ENCODE measurements around the gene NAV2. TPM values are rescaled to one million over a fixed set of nuclear protein-coding genes. Genes with fewer than 3 reads are reported as not detected.

The NAV2 gene
- total RNA-seq, 1 donor from 2014 or later = 11.1 TPM

DNA sequence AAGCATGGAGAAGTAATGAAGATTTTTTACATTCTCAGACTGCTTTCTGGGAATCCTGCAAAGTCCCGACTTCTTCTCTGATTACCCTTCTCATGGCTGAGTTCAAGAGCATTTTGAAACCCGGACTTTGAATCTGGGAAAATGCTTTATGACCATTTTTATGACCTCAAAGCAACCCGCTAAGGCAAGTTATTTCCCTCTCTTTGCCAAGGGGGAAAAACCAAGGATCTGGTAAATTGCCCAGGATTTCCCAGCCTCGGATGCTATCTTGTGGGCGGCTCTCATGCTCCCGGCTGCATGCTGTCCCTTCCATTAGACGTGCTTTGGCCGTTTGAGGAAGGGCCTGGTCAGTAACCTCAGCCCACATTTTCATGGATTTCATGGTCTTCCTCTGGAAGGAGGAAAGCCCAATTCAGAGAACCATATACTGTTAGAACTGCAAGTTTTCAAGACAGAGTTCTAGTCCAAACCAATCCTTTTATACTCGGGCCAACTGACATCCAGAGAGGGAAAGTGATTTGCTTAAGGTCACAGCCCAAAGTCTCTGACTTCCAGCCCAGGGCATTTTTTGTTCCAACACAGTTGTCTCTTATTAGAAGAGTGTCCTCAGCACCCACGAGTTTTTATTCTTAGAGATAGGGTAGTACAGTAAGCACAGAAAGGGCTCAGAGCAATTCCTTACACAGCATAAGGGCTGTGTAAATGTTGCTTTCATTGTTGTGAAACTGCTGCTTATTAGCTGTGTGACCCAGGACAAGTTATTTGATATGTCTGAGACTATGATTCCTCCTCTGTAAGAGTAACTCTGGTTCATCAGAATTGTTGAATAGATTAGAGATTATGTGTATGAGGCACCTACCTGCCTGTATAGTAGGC is 77.4 kb downstream of the NAV2 start:
- Histone ChIP-seq H3K36me3 (ENCODE audit: control insufficient read depth, insufficient read depth, low read length) (no peaks in the 10 kb centered on the region), H3K27me3 (ENCODE audit: control insufficient read depth, insufficient read depth, low read length) (peaks cover 4% of the 10 kb centered on the region), H3K4me3 (ENCODE audit: low read depth, low read length) (no peak overlapping the region)
- FAIRE-seq = no peak
- DNase-seq (ENCODE audit: low read depth) = no peak
- TF ChIP-seq, protein P1, sequence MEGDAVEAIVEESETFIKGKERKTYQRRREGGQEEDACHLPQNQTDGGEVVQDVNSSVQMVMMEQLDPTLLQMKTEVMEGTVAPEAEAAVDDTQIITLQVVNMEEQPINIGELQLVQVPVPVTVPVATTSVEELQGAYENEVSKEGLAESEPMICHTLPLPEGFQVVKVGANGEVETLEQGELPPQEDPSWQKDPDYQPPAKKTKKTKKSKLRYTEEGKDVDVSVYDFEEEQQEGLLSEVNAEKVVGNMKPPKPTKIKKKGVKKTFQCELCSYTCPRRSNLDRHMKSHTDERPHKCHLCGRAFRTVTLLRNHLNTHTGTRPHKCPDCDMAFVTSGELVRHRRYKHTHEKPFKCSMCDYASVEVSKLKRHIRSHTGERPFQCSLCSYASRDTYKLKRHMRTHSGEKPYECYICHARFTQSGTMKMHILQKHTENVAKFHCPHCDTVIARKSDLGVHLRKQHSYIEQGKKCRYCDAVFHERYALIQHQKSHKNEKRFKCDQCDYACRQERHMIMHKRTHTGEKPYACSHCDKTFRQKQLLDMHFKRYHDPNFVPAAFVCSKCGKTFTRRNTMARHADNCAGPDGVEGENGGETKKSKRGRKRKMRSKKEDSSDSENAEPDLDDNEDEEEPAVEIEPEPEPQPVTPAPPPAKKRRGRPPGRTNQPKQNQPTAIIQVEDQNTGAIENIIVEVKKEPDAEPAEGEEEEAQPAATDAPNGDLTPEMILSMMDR (IDR thresholded peaks at IDR 0.05; ENCODE audit: insufficient read depth, low read length, severe bottlenecking) = no peak

DNA sequence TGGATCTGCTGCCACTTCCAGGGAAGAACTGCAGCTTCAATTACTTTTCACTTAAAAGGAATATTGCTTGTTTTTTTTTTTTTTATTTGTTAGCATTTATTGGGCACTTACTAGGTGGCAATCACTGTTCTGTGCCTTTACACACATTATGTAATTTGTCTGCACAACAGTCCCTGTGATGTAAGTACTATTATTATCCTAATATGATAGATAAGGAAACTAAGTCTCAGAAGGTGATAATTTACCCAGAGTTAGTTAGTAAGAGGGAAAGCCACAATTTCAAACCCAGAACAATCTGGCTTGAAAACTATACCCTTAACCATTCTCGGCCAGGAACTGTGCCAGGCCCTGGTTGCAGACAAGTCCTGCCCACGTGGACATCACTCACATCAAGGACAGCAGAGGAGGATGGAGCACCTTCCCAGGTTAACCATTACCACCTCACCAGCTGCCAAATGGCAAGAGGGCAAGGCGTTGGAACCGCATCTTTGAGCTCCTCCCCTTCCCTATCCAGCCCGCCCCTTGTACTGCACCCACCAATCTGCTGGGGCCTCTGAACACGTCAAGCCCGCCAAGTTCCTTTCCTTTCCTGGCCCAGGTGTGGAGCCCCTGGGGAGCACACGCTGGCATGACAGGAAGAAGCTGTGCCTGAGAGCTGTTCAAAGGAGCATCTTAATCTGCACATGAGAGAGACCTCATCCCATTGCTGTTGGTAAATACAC is 78.4 kb downstream of the NAV2 start:
- TF ChIP-seq, protein P1 (IDR thresholded peaks at IDR 0.05; ENCODE audit: insufficient read depth, low read length, severe bottlenecking) = no peak
- no peak for FAIRE-seq

DNA sequence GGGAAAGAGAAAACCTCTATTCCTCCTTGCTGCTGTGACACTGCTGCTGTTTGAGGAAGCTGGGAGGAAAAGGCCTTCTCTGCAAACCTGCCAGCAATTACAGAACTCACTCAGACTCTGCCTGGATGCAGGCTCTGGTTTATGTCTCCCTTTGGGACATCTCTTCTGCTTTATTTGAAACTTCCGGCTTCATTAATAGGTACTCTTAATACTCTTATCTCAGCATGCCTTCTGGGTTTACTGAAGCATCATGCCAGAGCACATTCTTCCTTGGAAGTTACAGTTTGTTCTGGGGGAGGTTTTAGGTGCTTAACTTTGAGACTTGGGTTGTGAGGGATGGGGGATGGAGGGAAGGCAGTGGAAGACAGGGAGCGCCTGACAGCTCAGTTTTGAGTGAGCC is 79.9 kb downstream of the NAV2 start:
- peaks cover 4% of the 10 kb centered on the region for H3K27me3 ChIP-seq (ENCODE audit: control insufficient read depth, insufficient read depth, low read length)
- DNase-seq (ENCODE audit: low read depth) (no peak), FAIRE-seq (no peak)
- no peaks in the 10 kb centered on the region for H3K36me3 ChIP-seq (ENCODE audit: control insufficient read depth, insufficient read depth, low read length)
- TF ChIP-seq, protein P1 (IDR thresholded peaks at IDR 0.05; ENCODE audit: insufficient read depth, low read length, severe bottlenecking) = no peak
- no peak overlapping the region for H3K4me3 ChIP-seq (ENCODE audit: low read depth, low read length)

More for the DNA sequence above, 78.4 kb downstream of the NAV2 start:
- peaks cover 4% of the 10 kb centered on the region for H3K27me3 ChIP-seq (ENCODE audit: control insufficient read depth, insufficient read depth, low read length)
- H3K36me3 ChIP-seq (ENCODE audit: control insufficient read depth, insufficient read depth, low read length) = no peaks in the 10 kb centered on the region
- no peak overlapping the region for H3K4me3 ChIP-seq (ENCODE audit: low read depth, low read length)
- no peak for DNase-seq (ENCODE audit: low read depth)

DNA sequence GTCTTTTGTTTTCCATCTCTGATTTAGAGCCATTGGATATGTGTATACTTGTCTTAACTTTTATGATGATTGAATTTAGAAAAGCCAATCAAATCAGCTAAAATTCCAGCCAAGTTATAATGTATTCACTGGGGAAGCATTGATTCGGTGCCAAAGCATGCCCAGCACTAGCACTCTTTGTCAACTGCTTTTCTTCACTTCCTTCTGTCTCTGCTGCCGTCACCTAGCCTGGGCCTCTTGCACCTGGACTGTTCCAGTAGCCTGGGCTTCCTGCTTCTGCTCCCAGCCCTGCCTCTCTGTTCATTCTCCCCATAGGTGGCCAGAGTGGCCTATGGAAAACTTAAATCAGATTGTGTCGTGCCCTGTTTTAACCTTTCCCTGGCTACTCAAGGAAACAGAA is 80.7 kb downstream of the NAV2 start:
- Histone ChIP-seq H3K36me3 (ENCODE audit: control insufficient read depth, insufficient read depth, low read length) (no peaks in the 10 kb centered on the region), H3K27me3 (ENCODE audit: control insufficient read depth, insufficient read depth, low read length) (peaks cover 4% of the 10 kb centered on the region), H3K4me3 (ENCODE audit: low read depth, low read length) (no peak overlapping the region)
- TF ChIP-seq, protein P1 (IDR thresholded peaks at IDR 0.05; ENCODE audit: insufficient read depth, low read length, severe bottlenecking) = no peak
- no peak for DNase-seq (ENCODE audit: low read depth)
- FAIRE-seq = no peak

DNA sequence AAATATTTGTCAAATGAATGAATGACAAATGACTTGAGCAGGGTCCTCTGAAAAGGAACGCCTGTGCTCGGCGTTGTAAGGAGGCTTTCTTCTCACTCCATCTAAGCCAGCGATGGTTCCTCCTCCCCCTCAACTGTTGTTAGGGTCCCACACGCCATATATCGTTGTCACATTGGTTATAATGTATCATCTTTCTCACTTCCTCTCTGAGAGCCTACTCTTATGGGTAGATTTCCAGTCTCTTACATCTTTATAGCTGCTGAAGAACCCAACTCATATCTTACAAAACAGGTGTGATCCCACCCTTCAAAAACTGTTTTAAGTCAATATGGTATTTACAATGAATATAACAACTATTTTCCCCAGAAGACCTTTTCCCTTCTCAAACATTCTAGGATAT is 81.5 kb downstream of the NAV2 start:
- no peaks in the 10 kb centered on the region for H3K36me3 ChIP-seq (ENCODE audit: control insufficient read depth, insufficient read depth, low read length)
- FAIRE-seq (no peak), DNase-seq (ENCODE audit: low read depth) (no peak)
- peaks cover 4% of the 10 kb centered on the region for H3K27me3 ChIP-seq (ENCODE audit: control insufficient read depth, insufficient read depth, low read length)
- H3K4me3 ChIP-seq (ENCODE audit: low read depth, low read length) = no peak overlapping the region
- TF ChIP-seq, protein P1 (IDR thresholded peaks at IDR 0.05; ENCODE audit: insufficient read depth, low read length, severe bottlenecking) = no peak

Measured in bronchial epithelial cell (primary cell).